Esophagus muscularis mucosa (tissue), 4 donors: ENCODE results near the gene GPR22.

ENCODE experiments used
- EP300 ChIP-seq: sonication (generic); formaldehyde crosslinking; IDR thresholded peaks from one replicate; pipeline ENCODE4 v1.6.1; 2017; ENCODE audit warnings: antibody characterized with exemption
- POLR2A ChIP-seq: fragments of 450-650 bp; IDR thresholded peaks from one replicate; pipeline ENCODE4 v1.6.1; 2017; ENCODE audit warnings: antibody characterized with exemption, moderate library complexity, mild to moderate bottlenecking, low read depth
- POLR2AphosphoS5 ChIP-seq, 2 donors: sonication (generic); formaldehyde crosslinking; IDR thresholded peaks; one replicate each; pipeline ENCODE4 v1.6.1; 2017; ENCODE audit warnings: antibody characterized with exemption in 2 of 2
- TF ChIP-seq, protein P1 (sequence below), 3 experiments: fragments of 200-600 bp in 2 of 3; fragments of 450-650 bp in 1 of 3; sonication (generic) in 2 of 3; IDR thresholded peaks; one replicate each; pipeline ENCODE4 v1.5.1; 2017 to 2019; ENCODE audit warnings: antibody characterized with exemption in 3 of 3, mild to moderate bottlenecking in 2 of 3, moderate library complexity in 1 of 3

DNA sequence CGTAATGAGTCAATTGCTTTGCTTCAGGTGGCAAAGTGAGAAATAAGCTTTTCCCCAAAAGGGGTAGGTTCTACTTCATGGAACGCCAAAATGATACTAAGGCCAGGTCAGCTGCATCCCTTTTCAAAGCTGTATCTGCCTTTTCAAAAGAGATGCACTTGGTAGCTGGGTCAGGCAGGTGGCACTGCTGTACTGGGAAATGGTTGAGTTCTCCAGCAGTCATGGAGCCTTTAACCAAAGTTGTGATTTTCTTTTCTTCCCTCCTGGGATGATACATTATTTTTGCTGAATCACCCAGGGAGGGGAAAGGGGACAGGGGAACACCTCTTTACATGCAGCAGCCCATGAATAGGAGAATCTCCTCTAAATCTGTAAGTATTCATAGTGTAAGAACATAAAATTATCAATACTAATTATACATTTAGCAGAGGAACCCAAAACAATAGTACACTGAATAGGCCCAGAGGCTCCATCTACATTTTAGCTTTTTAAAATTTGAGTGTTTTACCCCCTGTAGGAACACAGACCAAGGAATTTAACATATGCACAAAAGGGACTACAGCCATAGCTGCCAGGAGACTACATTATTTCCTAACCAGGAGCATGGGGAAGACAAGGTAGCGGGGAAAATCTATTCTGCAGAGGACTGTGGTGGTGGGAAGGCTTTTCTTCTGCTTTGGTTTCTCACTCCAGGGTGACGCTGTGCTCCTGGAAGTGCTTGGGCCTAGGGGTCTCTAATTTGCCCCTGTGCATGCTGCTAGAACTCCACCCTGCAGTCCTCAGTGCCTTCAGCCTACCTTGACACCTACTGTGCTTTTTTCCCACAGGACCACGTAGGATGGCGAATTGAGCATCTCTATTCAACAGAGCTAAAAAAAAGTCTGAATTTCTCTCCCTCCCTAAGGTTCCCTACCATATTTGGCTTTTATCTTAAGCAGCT lies 6.4 kb upstream of the GPR22 start:
- TF ChIP-seq, protein P1, sequence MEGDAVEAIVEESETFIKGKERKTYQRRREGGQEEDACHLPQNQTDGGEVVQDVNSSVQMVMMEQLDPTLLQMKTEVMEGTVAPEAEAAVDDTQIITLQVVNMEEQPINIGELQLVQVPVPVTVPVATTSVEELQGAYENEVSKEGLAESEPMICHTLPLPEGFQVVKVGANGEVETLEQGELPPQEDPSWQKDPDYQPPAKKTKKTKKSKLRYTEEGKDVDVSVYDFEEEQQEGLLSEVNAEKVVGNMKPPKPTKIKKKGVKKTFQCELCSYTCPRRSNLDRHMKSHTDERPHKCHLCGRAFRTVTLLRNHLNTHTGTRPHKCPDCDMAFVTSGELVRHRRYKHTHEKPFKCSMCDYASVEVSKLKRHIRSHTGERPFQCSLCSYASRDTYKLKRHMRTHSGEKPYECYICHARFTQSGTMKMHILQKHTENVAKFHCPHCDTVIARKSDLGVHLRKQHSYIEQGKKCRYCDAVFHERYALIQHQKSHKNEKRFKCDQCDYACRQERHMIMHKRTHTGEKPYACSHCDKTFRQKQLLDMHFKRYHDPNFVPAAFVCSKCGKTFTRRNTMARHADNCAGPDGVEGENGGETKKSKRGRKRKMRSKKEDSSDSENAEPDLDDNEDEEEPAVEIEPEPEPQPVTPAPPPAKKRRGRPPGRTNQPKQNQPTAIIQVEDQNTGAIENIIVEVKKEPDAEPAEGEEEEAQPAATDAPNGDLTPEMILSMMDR (IDR thresholded peaks at IDR 0.05) = peak; percentile 77 to 78 (median 77)
- TF ChIP-seq EP300 (no peak), POLR2AphosphoS5 (IDR thresholded peaks at IDR 0.05) (peak in 1 of 2 donors; percentile 26), POLR2A (no peak)
